Caco-2 (cell line): Measurements from ENCODE around the gene HPN. TPM values are rescaled to one million over a fixed set of nuclear protein-coding genes. Genes with fewer than 3 reads are reported as not detected.

Experiments
- BruUV-seq: library from RNA; stranded (reverse); fragments of 400-500 nt; replicated peaks from 2 replicates; lab custom pipeline; 2021; lab: Mats Ljungman, UMichigan
- CTCF ChIA-PET: fragments of 300-600 bp; sonication (Branson Sonifier 250); formaldehyde crosslinking; loops from one replicate; lab custom pipeline; 2022; ENCODE audit warnings: antibody characterized with exemption; lab: Charles Lee
- POLR2A ChIA-PET: fragments of 300-600 bp; sonication (Branson Sonifier 250); formaldehyde crosslinking; loops from one replicate; lab custom pipeline; 2022; ENCODE audit warnings: antibody characterized with exemption; lab: Charles Lee
- DNase-seq, 2 experiments: peaks; one replicate each; pipeline versions ENCODE4 v3.0.0 to v3.0.0-alpha.2; 2020 to 2022
- H3K27me3 ChIP-seq: replicated peaks from 2 replicates; pipeline ENCODE4 v1.6.0; 2011; ENCODE audit warnings: low read length; ENCODE audit not compliant: control insufficient read depth, insufficient read depth
- H3K36me3 ChIP-seq: 2 replicates; pipeline ENCODE4 v1.5.1; 2011; ENCODE audit warnings: low read length; ENCODE audit not compliant: control insufficient read depth, insufficient read depth
- H3K4me1 ChIP-seq: fragments of 250-450 bp; sonication (Bioruptor Pico); 2 replicates; pipeline ENCODE4 v1.5.1; 2020; ENCODE audit warnings: mild to moderate bottlenecking
- H3K4me3 ChIP-seq: 2 replicates; pipeline ENCODE4 v1.5.1; 2011; ENCODE audit warnings: low read depth, mild to moderate bottlenecking, control low read depth, low read length
- H3K9me3 ChIP-seq: fragments of 250-450 bp; sonication (Bioruptor Pico); 2 replicates; pipeline ENCODE4 v1.5.1; 2020; ENCODE audit warnings: mild to moderate bottlenecking, moderate library complexity
- H3K27ac Mint-ChIP-seq: one replicate; pipeline ENCODE4 v1.8.0; 2022; ENCODE audit warnings: mixed read lengths; ENCODE audit not compliant: unreplicated experiment
- H3K27me3 Mint-ChIP-seq: one replicate; pipeline ENCODE4 v1.8.0; 2022; ENCODE audit warnings: mixed read lengths; ENCODE audit not compliant: insufficient read depth, unreplicated experiment
- H3K36me3 Mint-ChIP-seq: one replicate; pipeline ENCODE4 v1.8.0; 2022; ENCODE audit warnings: mild to moderate bottlenecking, mixed read lengths; ENCODE audit not compliant: insufficient read depth, unreplicated experiment
- H3K4me1 Mint-ChIP-seq: one replicate; pipeline ENCODE4 v1.8.0; 2022; ENCODE audit warnings: low read depth, mixed read lengths; ENCODE audit not compliant: unreplicated experiment
- H3K4me3 Mint-ChIP-seq: one replicate; pipeline ENCODE4 v1.8.0; 2022; ENCODE audit warnings: mild to moderate bottlenecking, moderate library complexity, mixed read lengths; ENCODE audit not compliant: unreplicated experiment
- H3K9me3 Mint-ChIP-seq: one replicate; pipeline ENCODE4 v1.8.0; 2022; ENCODE audit warnings: mixed read lengths; ENCODE audit not compliant: unreplicated experiment
- intact Hi-C: fragments of 100-400 bp; cut with micrococcal nuclease; formaldehyde crosslinking; loops from one replicate; pipeline ENCODE4 v1.10.0; 2022; ENCODE audit not compliant: unreplicated experiment
- total RNA-seq: library from RNA; stranded (reverse); gene quantifications from 2 replicates; pipeline ENCODE4 v1.2.3, GENCODE V29; 2022
- TF ChIP-seq, protein P1 (sequence below), 2 experiments: fragments of 200-600 bp in 1 of 2; IDR thresholded peaks; 1 replicate in 1 of 2; 2 replicates in 1 of 2; pipeline versions ENCODE4 v1.5.1 to v1.8.0; 2011 to 2022; ENCODE audit warnings: antibody characterized with exemption in 1 of 2, control low read depth in 1 of 2, inconsistent platforms in 1 of 2, low read depth in 1 of 2, low read length in 1 of 2, mild to moderate bottlenecking in 1 of 2, moderate library complexity in 1 of 2; ENCODE audit not compliant: insufficient read depth in 1 of 2, severe bottlenecking in 1 of 2, unreplicated experiment in 1 of 2

HPN gene
- total RNA-seq, 1 experiment from 2014 or later, result 20.8 TPM

- no peaks in the 10 kb centered on the region for H3K4me1 ChIP-seq
- Mint-ChIP-seq H3K9me3 (no peaks in the 10 kb centered on the region), H3K27me3 (peaks cover 2% of the 10 kb centered on the region), H3K4me1 (no peaks in the 10 kb centered on the region), H3K36me3 (no peaks in the 10 kb centered on the region), H3K27ac (no peak overlapping the region), H3K4me3 (no peak overlapping the region)
- no peaks in the 10 kb centered on the region for H3K36me3 ChIP-seq
- no peak overlapping the region for H3K4me3 ChIP-seq
- ChIA-PET CTCF (no interaction called here), POLR2A (no interaction called here)
- no peaks in the 10 kb centered on the region for H3K9me3 ChIP-seq
- no peak for DNase-seq
- intact Hi-C loops, result no loop called here
- no TSS peak for BruUV-seq
- no peaks in the 10 kb centered on the region; the same call in 1 of the 2 replicates for H3K27me3 ChIP-seq
- TF ChIP-seq, protein P1, sequence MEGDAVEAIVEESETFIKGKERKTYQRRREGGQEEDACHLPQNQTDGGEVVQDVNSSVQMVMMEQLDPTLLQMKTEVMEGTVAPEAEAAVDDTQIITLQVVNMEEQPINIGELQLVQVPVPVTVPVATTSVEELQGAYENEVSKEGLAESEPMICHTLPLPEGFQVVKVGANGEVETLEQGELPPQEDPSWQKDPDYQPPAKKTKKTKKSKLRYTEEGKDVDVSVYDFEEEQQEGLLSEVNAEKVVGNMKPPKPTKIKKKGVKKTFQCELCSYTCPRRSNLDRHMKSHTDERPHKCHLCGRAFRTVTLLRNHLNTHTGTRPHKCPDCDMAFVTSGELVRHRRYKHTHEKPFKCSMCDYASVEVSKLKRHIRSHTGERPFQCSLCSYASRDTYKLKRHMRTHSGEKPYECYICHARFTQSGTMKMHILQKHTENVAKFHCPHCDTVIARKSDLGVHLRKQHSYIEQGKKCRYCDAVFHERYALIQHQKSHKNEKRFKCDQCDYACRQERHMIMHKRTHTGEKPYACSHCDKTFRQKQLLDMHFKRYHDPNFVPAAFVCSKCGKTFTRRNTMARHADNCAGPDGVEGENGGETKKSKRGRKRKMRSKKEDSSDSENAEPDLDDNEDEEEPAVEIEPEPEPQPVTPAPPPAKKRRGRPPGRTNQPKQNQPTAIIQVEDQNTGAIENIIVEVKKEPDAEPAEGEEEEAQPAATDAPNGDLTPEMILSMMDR (IDR thresholded peaks at IDR 0.05; ENCODE audit: insufficient read depth in 1 of 2, low read depth in 1 of 2, low read length in 1 of 2, severe bottlenecking in 1 of 2, unreplicated experiment in 1 of 2), result no peak
Observed at GRCh38 chr19:35076026-35076370, 34.5 kb downstream of the HPN start.

DNA sequence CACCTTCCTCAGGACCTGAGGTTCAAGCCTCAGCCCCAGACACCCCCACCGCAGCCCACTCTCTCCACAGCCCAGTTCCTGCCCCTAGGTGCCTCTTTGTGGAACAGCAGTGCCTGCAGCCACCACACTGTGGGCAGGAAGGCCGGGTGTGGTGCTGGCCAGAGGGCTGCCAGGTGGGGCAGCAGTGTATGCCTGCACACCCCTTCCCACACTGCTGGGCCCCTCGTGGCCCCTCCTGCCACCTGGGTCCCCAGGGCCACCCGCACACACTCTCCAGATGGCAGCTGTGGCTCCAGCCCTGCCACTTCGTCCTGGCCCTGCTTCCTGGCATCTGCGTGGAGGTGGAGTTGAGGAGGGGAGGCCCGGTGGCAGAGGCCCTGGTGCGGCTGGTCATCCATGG lies 35.1 kb downstream of the HPN start:
- CTCF ChIA-PET, result no interaction called here
- Mint-ChIP-seq H3K9me3 (no peaks in the 10 kb centered on the region), H3K27me3 (peaks cover 2% of the 10 kb centered on the region), H3K4me3 (no peak overlapping the region), H3K4me1 (no peaks in the 10 kb centered on the region), H3K36me3 (no peaks in the 10 kb centered on the region), H3K27ac (no peak overlapping the region)
- BruUV-seq, result no TSS peak
- no peaks in the 10 kb centered on the region; the same call in 1 of the 2 replicates for H3K27me3 ChIP-seq
- no peaks in the 10 kb centered on the region for H3K36me3 ChIP-seq
- no peak overlapping the region for H3K4me3 ChIP-seq
- intact Hi-C loops, result no loop called here
- H3K4me1 ChIP-seq, result no peaks in the 10 kb centered on the region
- TF ChIP-seq, protein P1 (IDR thresholded peaks at IDR 0.05; ENCODE audit: insufficient read depth in 1 of 2, low read depth in 1 of 2, low read length in 1 of 2, severe bottlenecking in 1 of 2, unreplicated experiment in 1 of 2), result no peak
- no peak for DNase-seq
- no peaks in the 10 kb centered on the region for H3K9me3 ChIP-seq
- POLR2A ChIA-PET, result no interaction called here

DNA sequence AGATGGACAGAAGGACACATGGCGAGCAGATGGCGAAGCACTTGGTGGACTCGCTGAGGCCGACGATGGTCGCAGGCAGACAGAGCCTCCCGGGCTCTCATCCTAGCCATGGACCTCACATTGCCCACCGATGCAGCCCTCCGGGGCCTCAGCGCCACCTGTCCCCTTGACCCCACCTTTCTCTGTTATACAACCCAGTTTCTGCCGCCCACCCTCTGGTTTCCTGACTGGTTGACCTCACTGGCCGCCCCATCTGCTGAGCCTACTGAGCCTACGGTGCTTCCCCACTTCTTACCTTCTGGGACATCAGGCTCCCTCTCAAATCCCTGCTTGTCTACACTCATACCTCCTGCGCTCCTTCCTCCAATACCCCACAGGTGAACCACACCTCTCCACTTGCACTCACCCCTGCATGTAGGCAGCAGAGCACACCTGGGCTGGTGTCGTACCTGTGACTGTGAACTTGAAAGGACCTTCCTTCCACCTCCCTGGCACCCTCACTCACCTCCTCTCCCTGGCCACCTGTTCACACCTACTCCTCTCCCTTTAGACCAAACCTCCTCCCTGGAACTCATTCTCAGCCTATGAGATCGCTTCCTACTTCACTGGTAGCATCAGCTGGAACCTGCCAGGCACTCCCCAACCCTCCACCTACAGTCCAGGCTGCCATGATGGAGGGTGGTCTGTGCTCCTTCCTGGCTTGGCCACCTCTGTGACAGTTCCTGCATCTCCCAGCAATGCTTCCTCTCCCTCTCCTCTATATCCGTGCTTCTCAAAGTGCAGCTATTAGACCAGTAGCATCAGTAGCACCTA lies 36.1 kb downstream of the HPN start:
- H3K4me3 Mint-ChIP-seq, result no peak overlapping the region
- H3K36me3 Mint-ChIP-seq, result no peaks in the 10 kb centered on the region
- H3K4me3 ChIP-seq, result no peak overlapping the region
- peaks cover 2% of the 10 kb centered on the region for H3K27me3 Mint-ChIP-seq
- H3K4me1 Mint-ChIP-seq, result no peaks in the 10 kb centered on the region
- no peak overlapping the region for H3K27ac Mint-ChIP-seq
- ChIA-PET CTCF (no interaction called here), POLR2A (no interaction called here)
- DNase-seq, result no peak
- no peaks in the 10 kb centered on the region for H3K9me3 Mint-ChIP-seq
- H3K27me3 ChIP-seq, result no peaks in the 10 kb centered on the region; the same call in 1 of the 2 replicates
- H3K36me3 ChIP-seq, result no peaks in the 10 kb centered on the region
- intact Hi-C loops, result no loop called here
- BruUV-seq, result no TSS peak
- H3K4me1 ChIP-seq, result no peaks in the 10 kb centered on the region
- TF ChIP-seq, protein P1 (IDR thresholded peaks at IDR 0.05; ENCODE audit: insufficient read depth in 1 of 2, low read depth in 1 of 2, low read length in 1 of 2, severe bottlenecking in 1 of 2, unreplicated experiment in 1 of 2), result no peak
- no peaks in the 10 kb centered on the region for H3K9me3 ChIP-seq
